H1 (cell line): ENCODE results near the gene PTMA.

ENCODE experiments used
- CHD7 ChIP-seq: fragments of 300-600 bp; sonication (generic); IDR thresholded peaks from 2 replicates; pipeline ENCODE4 v1.7.1; 2012; ENCODE audit warnings: low read length, moderate library complexity, mild to moderate bottlenecking, inconsistent platforms; ENCODE audit not compliant: insufficient replicate concordance
- CTCF ChIP-seq, 3 experiments: IDR thresholded peaks; 1 replicate in 2 of 3; 2 replicates in 1 of 3; pipeline versions ENCODE4 v1.5.1 to v1.6.1; 2011; ENCODE audit warnings: low read length in 3 of 3, mild to moderate bottlenecking in 3 of 3, inconsistent platforms in 2 of 3, low read depth in 1 of 3, moderate library complexity in 1 of 3; ENCODE audit not compliant: insufficient read depth in 1 of 3; ENCODE audit errors: control extremely low read depth in 1 of 3
- POLR2A ChIP-seq, 2 experiments: IDR thresholded peaks; 1 replicate in 1 of 2; 2 replicates in 1 of 2; pipeline ENCODE4 v1.6.1; 2011; ENCODE audit warnings: low read depth in 2 of 2, low read length in 2 of 2, mild to moderate bottlenecking in 2 of 2; ENCODE audit errors: control extremely low read depth in 1 of 2

- no peak for TF ChIP-seq CTCF (IDR thresholded peaks at IDR 0.05; ENCODE audit: control extremely low read depth in 1 of 3, insufficient read depth in 1 of 3, low read depth in 1 of 3, low read length in 3 of 3)
- TF ChIP-seq CHD7, result no peak
- TF ChIP-seq POLR2A (IDR thresholded peaks at IDR 0.05; ENCODE audit: control extremely low read depth in 1 of 2, low read depth in 2 of 2, low read length in 2 of 2), result no peak
Measured at GRCh38 chr2:231752061-231752460, 43.7 kb downstream of the PTMA start.
